Loucy (cell line): ENCODE measurements around the gene ECT2L.

Experiments
- CTCF ChIP-seq: fragments of 200-600 bp; sonication (generic); conservative IDR thresholded peaks from 2 replicates; pipeline ENCODE4 v1.5.1; 2014; ENCODE audit warnings: mild to moderate bottlenecking, antibody characterized with exemption, low read length
- EZH2phosphoT487 ChIP-seq: fragments of 200-600 bp; IDR thresholded peaks from 2 replicates; pipeline ENCODE4 v1.6.1; 2018; ENCODE audit warnings: antibody characterized with exemption, mild to moderate bottlenecking, moderate library complexity, borderline replicate concordance

- no peak for TF ChIP-seq CTCF
- no peak for TF ChIP-seq EZH2phosphoT487
Observed at GRCh38 chr6:138865480-138866109, 69.7 kb downstream of the ECT2L start.
